Brain microvascular endothelial cell (primary cell): ENCODE results near the gene UFL1.

ENCODE experiments used
- DNase-seq: peaks from one replicate; pipeline ENCODE4 v3.0.0-alpha.2; 2020
- H3K27ac ChIP-seq: fragments of 250-450 bp; sonication (Bioruptor Pico); 2 replicates; pipeline ENCODE4 v1.5.1; 2020; ENCODE audit warnings: mild to moderate bottlenecking, moderate library complexity
- H3K27me3 ChIP-seq: fragments of 250-450 bp; sonication (Bioruptor Pico); replicated peaks from 2 replicates; pipeline ENCODE4 v1.5.1; 2020; ENCODE audit warnings: mild to moderate bottlenecking
- H3K36me3 ChIP-seq: fragments of 250-450 bp; sonication (Bioruptor Pico); replicated peaks from 2 replicates; pipeline ENCODE4 v1.5.1; 2020; ENCODE audit warnings: mild to moderate bottlenecking
- H3K4me3 ChIP-seq: 2 replicates; pipeline ENCODE4 v1.5.1; 2011; ENCODE audit warnings: low read depth, mild to moderate bottlenecking, control low read depth, low read length, moderate library complexity
- CTCF ChIP-seq: IDR thresholded peaks from 2 replicates; pipeline ENCODE4 v1.5.1; 2011; ENCODE audit warnings: low read depth, mild to moderate bottlenecking, moderate library complexity, low read length, control low read depth, inconsistent platforms; ENCODE audit errors: missing control alignments
- in situ Hi-C: cut with HindIII; loops from 2 replicates; pipeline ENCODE4 v1.10.0; 2017; ENCODE audit warnings: low sequenced_read_pairs, low pct_ligation_motif_present

UFL1 gene

GRCh38 chr6:96505363-96505762 is 16.2 kb upstream of the UFL1 start:
- in situ Hi-C loops, result no loop called here
- Histone ChIP-seq H3K4me3 (no peak overlapping the region), H3K36me3 (no peaks in the 10 kb centered on the region), H3K27me3 (no peaks in the 10 kb centered on the region), H3K27ac (no peak overlapping the region)
- TF ChIP-seq CTCF, result no peak
- DNase-seq, result no peak

DNA sequence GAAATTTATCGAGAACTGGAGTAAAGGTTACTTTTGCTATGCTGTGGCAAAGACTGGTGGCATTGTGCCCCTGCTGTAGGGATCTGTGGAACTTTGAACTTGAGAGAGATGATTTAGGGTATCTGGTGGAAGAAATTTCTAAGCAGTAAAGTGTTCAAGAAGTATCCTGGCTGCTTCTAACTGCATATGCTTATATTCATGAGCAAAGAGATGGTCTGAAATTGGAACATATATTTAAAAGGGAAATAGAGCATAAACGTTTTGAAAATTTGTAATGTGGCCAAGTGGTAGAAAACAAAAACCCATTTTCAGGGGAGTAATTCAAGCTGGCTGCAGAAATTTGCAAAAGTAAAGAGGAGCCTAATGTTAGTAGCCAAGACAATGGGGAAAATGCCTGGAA is 12.3 kb upstream of the UFL1 start:
- H3K36me3 ChIP-seq, result no peaks in the 10 kb centered on the region
- in situ Hi-C loops, result no loop called here
- TF ChIP-seq CTCF, result no peak
- H3K27ac ChIP-seq, result no peak overlapping the region
- no peak overlapping the region for H3K4me3 ChIP-seq
- DNase-seq, result no peak
- H3K27me3 ChIP-seq, result no peaks in the 10 kb centered on the region

DNA sequence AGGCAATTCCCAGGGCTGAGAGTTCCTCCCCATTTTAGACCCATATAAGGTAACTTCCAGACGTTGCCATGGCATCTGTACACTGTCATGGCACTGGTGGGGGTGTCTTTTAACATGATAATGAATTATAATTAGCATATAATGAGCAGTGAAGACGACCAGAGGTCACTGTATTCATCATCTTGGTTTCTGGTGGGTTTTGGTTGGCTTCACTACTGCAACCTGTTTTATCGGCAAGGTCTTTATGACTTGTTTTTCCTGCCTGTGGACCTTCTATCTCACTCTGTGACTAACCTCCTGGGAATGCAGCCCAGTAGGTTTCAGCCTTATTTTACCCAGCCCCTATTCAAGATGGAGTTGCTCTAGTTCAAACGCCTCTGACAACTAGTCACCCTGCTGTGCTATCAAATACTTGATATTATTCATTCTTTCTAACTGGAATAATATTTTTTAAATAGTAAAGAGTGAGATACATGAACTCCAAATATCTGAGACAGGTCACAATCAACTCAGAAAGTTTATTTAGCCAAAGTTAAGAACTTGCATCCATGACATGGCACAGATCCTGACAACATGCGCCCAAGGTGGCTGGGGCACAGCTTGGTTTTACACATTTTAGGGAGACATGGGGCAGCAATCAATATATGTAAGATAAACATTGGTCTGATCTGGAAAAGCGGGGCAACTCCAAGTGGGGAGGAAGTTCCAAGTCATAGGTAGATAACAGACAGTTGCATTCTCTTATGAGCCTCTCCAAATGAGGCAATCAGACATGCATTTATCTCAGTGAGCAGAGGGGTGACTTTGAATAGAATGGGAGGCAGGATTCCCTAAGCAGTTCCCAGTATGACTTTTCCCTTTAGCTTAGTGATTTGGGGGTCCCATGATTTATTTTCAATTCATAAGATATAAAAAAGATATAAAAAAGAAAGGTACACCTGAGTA is 1.2 kb upstream of the UFL1 start:
- Histone ChIP-seq H3K4me3 (peak overlapping the region; percentile 79), H3K27ac (no peak overlapping the region), H3K36me3 (no peaks in the 10 kb centered on the region), H3K27me3 (no peaks in the 10 kb centered on the region)
- no peak for TF ChIP-seq CTCF
- DNase-seq, result peak; percentile 56
- in situ Hi-C loops, result no loop called here

GRCh38 chr6:96521306-96521643 is 331 bp upstream of the UFL1 start:
- in situ Hi-C loops, result no loop called here
- peak overlapping the region; percentile 79 for H3K4me3 ChIP-seq
- TF ChIP-seq CTCF, result no peak

GRCh38 chr6:96522465-96523009 is 931 bp downstream of the UFL1 start:
- H3K27ac ChIP-seq, result peak overlapping the region; percentile 94
- no peaks in the 10 kb centered on the region for H3K27me3 ChIP-seq
- in situ Hi-C loops, result no loop called here
- H3K36me3 ChIP-seq, result peaks cover 2% of the 10 kb centered on the region
- DNase-seq, result peak; percentile 6
- H3K4me3 ChIP-seq, result peak overlapping the region; percentile 79
- TF ChIP-seq CTCF, result no peak

More at GRCh38 chr6:96521306-96521643, 331 bp upstream of the UFL1 start:
- Histone ChIP-seq H3K27me3 (no peaks in the 10 kb centered on the region), H3K27ac (peak overlapping the region; percentile 94), H3K36me3 (peaks cover 2% of the 10 kb centered on the region)
- no peak for DNase-seq
